T-helper 2 cell (primary cell): Measurements from ENCODE around the gene UBA7.
"Not testable (repeated sequence)": the region's sequence is repeated elsewhere in the genome, so short reads cannot be mapped to it uniquely, and the experiment has no call there.

ENCODE experiments used
- DNase-seq, 5 experiments: peaks; one replicate each; pipeline versions ENCODE4 v3.0.0 to v3.0.0-alpha.2; 2012 to 2022

Gene UBA7

DNA sequence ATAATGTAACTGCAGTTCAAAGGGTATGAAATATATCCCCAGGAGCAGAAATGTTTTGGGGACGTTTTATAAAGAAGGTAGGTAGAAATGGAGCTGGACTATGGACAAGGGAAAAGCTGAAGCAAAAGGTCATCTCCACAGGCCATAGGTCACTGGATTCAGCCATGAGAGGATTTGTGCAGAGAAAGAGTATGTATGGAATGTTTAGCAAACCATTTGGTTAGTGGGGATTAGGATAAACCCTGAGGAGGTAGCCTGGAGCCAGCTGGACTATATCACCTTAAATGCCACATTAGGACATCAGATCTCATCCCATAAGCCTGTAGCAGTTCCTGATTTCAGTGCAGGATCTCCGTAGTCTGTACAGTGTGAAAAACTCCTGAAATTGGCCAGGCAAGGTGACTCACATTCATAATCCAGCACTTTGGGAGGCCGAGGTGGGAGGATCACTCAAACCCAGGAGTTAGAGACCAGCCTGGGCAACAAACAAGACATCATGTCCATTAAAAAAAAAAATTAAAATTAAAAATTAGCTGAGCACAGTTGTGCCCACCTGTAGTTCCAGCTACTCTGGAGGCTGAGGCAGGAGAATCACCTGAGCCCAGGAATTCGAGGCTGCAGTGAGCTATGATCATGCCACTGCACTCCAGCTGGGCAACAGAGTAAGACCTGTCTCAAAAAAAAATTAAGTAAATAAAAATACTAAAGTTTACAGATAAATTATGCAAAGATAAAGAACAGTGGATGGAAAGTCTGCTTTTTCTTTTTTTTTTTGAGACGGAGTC is 32.1 kb downstream of the UBA7 start:
- DNase-seq: no peak

DNA sequence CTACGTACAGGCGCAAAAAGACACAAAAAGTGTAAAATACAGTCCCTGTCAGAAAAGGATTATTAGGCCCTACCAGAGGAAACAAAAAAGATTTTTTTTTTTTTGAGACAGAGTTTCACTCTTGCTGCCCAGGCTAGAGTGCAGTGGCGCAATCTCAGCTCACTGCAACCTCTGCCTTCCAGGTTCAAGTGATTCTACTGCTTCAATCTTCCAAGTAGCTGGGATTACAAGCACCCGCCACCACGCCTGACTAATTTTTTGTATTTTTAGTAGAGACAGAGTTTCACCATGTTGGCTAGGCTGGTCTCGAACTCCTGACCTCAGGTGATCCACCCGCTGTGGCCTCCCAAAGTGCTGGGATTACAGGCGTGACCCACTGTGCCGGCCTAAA is 32.8 kb downstream of the UBA7 start:
- not testable (repeated sequence) for DNase-seq

- peak in 1 of 5 experiments; percentile 36 for DNase-seq
Measured at GRCh38 chr3:49780080-49780974, 33.4 kb downstream of the UBA7 start.

GRCh38 chr3:49779358-49780079 is 34.2 kb downstream of the UBA7 start:
- DNase-seq: no peak

- not testable (repeated sequence) for DNase-seq
Measured at GRCh38 chr3:49776101-49776500, 37.7 kb downstream of the UBA7 start.

DNA sequence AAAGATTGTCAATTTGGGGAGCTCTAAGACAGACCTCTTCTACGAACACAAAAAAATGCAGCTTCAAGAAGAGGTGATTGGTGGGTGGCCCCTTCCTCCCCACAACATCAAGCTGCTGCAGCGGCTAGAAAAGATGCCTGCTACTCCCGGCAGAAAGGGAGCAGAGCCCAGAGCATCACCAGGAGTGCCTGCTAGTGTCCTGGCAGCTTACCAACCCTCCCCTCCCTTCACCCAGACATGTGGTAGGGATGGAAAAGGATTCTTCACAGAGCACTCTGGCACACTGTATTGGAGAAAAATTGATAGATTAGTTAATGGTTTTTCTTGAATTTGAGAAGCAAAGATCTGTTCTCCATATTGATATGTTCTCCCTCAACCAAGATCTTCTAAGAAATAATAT is 38.2 kb downstream of the UBA7 start:
- DNase-seq: no peak

DNA sequence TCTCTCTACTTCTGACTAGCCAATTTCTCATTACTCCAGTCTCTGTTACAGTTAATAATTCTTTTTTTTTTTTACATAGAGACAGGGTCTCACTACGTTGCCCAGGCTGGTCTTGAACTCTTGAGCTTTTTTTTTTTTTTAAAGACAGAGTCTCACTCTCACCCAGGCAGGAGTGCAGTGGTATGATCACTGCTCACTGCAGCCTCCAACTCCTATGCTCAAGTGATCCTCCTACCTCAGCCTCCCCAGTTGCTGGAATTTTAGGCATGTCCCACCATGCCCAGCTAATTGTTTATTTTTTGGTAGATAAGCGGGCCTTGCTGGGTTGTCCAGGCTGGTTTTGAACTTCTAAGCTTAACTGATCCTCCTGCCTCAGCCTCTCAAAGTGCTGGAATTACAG is 41.0 kb downstream of the UBA7 start:
- DNase-seq: no peak

DNA sequence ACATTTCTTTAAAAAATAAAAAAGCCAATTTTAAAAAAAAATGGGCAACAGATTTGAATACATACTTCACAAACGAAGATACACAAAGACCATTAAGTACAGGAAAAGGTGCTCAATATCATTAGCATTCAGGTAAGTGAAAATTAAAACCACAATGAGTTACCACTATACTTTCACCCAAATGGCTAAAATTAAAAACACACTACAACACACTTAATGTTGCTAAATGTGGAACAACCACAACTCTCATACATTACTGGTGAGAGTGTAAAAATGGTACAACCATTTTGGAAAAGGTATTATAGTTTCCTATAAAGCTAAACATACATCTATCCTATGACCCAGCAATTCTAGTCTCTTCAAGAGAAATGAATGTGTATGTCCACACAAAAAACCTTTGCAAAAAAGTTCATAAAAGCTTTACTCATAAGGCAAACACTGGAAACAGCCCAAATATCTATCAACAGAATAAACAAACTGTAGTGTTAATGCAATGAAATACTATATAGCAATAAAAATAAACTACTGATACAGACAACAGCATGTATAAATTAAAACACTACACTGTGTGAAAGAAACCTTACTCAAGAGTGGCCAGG is 42.3 kb downstream of the UBA7 start:
- DNase-seq: no peak

DNA sequence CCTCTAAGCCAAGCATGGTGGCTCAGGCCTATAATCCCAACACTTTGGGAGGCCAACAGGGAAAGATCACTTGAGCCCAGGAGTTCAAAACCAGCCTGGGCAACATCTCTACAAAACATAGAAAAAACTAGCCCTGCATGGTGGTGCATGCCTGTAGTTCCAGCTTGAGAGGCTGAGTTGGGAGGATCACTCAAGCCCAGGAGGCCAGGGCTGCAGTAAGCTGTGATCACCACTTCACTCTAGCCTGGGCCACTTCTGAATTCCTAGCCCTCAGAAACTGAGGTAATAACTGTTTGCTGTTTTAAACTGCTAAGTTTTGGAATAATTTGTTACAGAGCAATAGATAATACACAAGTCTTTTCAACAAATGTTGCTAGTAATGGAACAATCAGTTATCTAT is 43.8 kb downstream of the UBA7 start:
- no peak for DNase-seq

DNA sequence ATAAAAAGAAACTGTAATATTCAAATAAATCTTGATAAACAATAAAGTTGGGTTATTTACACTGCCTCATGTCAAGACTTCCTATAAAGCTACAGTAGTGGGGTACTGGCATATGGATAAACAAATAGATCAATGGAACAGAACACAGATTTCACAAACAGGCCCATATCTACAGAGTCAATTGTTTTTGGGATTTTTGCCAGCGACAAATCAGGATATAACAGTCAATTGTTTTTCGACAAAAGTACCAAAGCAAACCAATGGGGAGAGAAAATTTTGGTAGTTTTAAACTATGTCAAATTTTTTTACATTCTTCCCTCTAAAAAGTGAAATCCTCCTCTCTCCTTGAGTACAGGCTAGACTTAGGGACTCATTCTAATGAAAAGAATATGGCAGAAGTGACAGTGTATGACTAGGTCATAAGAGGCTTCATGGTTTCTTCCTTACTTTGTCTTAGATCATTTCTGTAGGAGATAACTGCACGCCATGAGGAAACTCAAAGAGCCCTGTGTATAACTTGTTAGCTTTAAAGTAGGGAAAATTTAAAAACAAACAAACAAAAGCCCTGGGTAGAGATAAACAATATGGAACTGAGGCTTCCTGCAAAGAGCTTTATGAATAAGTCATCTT is 44.4 kb downstream of the UBA7 start:
- no peak for DNase-seq

GRCh38 chr3:49763981-49764380 is 49.8 kb downstream of the UBA7 start:
- no peak for DNase-seq

DNA sequence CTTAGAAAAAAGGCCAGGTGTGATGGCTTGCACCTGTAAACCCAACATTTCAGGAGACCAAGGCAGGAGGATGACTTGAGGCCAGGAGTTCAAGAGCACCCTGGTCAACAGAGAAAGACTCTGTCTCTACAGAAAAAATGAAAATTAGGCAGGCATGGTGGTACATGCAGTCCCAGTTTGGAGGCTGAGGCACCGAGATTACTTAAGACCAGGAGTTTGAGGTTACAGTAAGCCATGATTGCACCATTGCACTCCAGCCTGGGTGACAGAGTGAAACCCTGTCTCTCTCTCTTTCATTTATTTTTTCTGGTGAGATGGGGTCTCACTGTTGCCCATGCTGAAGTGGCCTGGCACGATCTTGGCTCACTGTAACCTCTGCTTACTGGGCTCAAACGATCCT is 52.1 kb downstream of the UBA7 start:
- DNase-seq: no peak

GRCh38 chr3:49759226-49759625 is 54.5 kb downstream of the UBA7 start:
- DNase-seq: no peak

DNA sequence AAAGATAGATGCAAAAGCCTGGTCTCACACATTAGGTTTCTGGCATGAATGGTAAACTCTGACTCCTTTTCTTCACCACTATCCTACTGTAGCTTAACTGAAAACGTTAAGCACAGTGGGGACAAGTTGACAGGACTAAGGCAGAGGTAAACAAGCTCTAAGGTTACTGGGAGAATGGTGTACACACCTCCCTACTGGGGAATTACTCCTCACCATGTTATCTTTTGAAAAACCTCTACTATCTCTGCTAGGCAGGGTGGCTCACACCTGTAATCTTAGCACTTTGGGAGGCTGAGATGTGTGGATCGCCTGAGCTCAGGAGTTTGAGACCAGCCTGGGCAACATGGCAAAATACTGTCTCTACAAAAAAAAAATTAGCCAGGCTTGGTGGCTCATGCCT is 56.6 kb downstream of the UBA7 start:
- DNase-seq: no peak

- no peak for DNase-seq
Measured at GRCh38 chr3:49756036-49756435, 57.7 kb downstream of the UBA7 start.
